Hepatocyte (in vitro differentiated cells): ENCODE data around the gene TTC27.

Source experiments
- EZH2 ChIP-seq: fragments of 200-600 bp; sonication (generic); IDR thresholded peaks from 2 replicates; pipeline ENCODE4 v1.6.1; 2016; ENCODE audit warnings: antibody characterized with exemption, mild to moderate bottlenecking, borderline replicate concordance
- EZH2phosphoT487 ChIP-seq: fragments of 200-600 bp; sonication (generic); IDR thresholded peaks from one replicate; pipeline ENCODE4 v1.6.1; 2018; ENCODE audit warnings: antibody characterized with exemption, mild to moderate bottlenecking, low read depth, moderate library complexity; ENCODE audit not compliant: unreplicated experiment, severe bottlenecking
- TF ChIP-seq, protein P1 (sequence below): fragments of 200-600 bp; sonication (generic); IDR thresholded peaks from 2 replicates; pipeline ENCODE4 v1.5.1; 2016; ENCODE audit warnings: antibody characterized with exemption, mild to moderate bottlenecking; ENCODE audit not compliant: poor library complexity

DNA sequence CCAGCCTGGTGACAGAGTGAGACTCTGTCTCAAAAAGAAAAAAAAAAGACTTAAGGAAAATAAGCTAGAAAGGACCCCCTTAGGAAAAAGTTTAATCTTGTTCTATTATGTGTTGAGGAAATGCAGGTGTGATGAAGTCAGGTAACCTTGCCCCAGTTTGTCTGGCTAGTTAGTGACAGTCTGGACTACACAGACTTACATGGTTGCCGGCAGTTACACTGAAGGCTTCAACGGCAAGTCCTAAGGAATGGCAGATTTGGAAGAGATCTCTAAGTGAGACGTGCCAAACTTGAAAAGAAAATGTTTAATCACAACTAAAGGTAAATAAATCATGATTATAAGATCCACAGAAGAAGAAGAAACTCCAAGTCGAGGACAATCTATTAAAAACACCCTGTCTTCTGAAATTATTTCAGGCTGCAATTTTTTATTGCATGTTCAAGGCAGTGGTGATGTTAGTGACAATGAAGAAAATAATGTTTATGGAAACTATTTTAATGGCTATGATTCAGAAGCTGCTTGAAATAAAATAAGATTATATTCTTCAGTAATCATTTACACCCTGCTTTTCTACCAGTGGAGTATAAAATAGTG is 84.2 kb downstream of the TTC27 start:
- TF ChIP-seq, protein P1, sequence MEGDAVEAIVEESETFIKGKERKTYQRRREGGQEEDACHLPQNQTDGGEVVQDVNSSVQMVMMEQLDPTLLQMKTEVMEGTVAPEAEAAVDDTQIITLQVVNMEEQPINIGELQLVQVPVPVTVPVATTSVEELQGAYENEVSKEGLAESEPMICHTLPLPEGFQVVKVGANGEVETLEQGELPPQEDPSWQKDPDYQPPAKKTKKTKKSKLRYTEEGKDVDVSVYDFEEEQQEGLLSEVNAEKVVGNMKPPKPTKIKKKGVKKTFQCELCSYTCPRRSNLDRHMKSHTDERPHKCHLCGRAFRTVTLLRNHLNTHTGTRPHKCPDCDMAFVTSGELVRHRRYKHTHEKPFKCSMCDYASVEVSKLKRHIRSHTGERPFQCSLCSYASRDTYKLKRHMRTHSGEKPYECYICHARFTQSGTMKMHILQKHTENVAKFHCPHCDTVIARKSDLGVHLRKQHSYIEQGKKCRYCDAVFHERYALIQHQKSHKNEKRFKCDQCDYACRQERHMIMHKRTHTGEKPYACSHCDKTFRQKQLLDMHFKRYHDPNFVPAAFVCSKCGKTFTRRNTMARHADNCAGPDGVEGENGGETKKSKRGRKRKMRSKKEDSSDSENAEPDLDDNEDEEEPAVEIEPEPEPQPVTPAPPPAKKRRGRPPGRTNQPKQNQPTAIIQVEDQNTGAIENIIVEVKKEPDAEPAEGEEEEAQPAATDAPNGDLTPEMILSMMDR: no peak
- TF ChIP-seq EZH2phosphoT487 (no peak), EZH2 (no peak)
